GM21360 (cell line): Measurements from ENCODE around the gene GPX7.

ENCODE experiments used
- ATAC-seq: cut with Tn5 transposase; IDR thresholded peaks from one replicate; pipeline ENCODE4 v1.9.1; 2021; ENCODE audit warnings: mild to moderate bottlenecking, moderate library complexity; ENCODE audit not compliant: unreplicated experiment

The GPX7 gene

DNA sequence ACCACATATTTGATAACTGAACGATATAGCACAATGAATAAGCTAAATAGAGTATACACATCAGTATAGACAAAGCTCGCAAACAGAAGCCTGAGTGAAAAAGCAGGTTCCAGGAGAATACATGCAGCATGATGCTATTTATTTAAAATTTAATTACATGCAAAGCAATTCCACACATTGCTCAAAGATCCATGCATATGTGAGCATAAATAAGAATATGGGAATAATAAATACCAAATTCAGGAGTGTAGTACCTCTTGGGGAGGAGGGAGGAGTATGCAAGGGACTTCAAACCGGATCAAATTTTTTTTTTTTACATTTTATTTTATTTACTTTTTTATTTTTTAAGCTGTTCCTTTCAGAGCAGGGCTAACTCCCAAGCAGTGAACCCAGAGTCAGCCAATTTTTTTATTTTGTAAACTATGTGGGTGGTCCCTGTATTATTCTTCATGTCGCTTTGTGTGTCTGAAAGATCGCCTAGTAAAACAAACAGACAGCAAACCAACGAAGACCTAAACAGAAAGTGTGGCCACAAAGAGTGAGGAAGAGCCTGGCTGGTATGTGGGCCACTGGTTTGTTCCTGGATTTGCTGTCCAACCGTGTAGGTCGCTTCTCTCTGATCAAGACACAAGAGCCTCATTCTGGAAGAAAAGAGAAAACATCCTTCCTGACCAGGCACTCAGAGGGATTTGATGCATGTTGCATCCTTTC is 26.6 kb downstream of the GPX7 start:
- ATAC-seq = no peak

DNA sequence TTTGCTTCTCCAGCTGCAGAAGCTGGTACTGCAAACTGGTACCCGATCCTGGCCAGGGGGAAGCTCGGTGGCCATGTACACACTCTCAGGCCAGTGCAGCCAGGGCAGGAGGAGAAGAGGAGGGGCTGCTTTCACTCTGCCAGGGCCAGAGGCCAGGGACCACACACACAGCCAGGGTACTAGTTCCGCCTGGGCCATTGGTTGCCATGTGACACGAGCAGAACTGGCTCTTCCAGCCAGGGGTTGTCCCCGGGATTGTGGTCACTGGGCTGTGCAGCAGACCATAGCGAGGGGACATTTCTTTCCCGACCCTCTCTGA is 27.1 kb downstream of the GPX7 start:
- no peak for ATAC-seq

DNA sequence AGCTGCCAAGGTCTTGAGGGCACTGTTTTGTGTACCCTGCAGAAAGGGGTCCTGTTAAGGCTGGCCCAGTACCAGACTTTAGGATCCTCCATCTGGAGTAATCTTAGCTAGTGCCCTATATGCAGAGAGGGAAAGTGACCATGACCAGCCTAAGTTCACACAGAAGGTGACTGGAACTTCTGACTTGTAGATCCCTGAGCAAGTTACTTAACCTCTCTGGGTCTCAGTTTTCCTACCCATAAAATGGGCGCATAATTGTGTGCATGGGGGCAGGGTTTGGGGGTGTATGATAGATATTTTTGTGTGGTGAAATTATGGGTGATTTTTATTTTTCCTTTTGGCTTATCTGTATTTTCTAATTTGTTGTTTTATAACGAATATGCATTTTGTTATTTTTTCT is 27.5 kb downstream of the GPX7 start:
- ATAC-seq = no peak

DNA sequence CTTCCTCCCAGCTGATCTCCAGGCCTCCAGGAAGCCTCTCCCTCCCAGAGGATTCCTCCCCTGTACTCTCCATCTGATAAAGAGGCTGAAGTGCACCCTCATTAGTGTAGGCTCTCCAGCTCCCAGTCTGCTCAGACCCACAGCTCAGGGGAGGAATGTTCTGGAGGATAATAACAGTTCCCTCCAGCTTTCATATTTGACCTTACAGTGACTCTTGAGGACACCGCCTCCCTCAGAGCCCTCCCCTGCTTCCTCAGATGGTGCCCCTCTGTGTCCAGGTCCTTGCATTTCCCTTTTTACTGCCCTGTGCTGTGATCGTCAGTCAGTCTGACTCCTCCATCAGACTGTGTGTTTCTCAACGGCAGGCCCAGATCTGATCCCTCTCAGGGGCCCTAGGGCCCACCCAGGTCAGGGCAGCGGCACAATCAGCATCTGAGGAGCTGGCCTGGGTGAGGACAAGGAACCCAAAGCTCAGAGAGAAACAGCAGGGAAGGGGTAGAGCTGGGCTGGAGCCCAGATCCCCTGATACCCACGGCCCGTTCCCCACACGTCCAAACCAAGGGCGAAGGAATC is 29.7 kb downstream of the GPX7 start:
- no peak for ATAC-seq

DNA sequence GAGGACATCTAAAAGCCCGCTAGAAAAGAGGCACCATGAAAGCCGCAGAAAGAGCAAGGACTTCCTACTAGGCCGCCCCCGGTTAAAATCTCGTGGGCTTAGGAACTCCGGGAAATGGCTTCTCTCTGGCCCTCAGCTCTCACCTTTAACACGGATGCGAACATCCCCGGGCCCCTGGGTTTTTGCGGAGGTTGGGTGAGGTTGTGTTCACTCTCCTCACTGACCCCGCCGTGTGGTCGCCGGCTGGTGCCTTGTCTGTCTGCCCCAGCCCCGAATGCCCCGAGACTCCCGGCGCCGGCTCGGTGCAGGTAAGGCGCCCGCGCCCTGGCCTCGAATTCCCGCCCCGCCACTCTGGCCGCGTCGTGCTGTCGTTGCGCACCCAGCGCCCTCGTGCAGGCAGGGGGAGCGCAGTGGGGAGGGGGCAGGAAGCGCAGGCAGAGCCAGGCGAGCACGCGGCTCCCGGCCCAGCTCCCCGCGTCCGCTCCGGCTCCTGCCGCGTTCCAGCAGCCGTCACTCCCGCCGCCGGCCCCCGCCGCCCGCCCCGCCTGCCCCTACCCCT is 30.6 kb downstream of the GPX7 start, which contains the start of gene SHISAL2A:
TSS of gene SHISAL2A (plus strand) at position 437 of the 559 bp plus-strand sequence. CDS start 326 bp downstream, outside the sequence.
- no peak for ATAC-seq

DNA sequence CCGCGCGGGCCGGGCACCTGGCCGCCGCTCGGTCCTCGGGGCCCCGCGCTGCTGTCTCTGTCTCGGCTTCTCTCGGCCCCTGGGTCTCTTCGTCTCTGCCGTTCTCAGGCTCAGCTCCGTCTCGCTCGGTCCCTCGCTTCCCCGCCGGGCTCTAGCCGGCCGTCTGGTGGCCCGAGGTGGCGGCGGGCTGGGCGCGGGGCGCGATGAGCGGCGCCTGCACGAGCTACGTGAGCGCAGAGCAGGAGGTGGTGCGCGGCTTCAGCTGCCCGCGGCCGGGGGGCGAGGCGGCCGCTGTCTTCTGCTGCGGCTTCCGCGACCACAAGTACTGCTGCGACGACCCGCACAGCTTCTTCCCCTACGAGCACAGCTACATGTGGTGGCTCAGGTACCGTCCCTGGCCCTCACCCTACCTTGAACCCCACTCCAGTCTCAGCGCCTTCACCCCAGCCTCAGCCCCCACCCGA is 31.2 kb downstream of the GPX7 start:
- ATAC-seq = no peak

DNA sequence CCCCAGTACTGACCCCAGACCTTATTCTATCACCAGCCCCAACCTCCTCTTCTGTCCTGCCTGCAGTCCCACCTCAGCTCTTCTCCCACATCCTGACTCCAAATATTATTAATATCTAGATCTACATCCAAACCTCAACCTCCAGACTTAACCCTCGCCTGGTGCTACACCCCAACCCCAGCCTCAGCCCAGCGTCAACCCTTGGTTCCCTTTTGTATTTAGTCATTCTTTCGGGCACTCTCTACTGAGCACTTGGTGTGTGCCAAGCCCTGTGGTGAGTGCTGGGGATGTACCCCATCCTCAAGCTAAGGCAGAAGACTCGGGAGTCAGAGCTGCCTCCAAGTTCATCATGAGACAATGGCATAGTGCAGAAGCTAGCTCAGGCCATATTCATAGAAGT is 31.9 kb downstream of the GPX7 start:
- ATAC-seq = no peak

DNA sequence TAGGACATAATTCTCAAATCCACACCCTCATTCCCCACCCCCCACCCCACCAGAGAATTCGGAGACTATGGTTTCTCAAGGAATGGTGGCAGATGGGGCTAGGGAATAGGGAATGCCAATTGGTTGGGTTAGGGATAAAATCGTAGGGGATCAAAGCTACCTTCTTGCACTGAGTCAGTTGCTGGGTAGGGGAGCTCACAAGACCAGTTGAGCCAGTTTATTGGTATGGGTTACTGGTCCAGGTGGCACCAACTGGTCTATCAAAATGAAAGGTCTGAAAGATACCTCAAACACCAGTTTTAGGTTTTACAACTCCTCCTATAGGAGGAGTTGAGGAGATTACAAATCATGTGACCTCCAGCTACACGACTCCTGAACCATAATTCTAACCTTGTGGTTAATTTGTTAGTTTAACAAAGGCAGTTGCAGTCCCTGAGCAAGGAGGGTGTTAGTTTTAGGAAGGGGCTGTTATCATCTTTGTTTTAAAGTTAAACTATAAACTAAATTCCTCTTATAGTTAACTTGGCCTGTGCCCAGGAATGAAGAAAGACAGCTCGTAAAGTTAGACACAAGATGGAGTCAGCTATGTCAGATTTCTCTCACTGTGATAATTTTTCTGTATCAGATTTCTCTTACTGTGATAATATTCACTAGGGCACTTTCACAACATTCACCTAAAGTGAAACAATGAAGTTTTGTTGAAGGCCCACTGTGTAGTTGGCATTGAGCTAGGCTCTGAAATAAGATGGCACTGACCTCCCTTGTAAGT is 33.3 kb downstream of the GPX7 start:
- ATAC-seq = no peak

DNA sequence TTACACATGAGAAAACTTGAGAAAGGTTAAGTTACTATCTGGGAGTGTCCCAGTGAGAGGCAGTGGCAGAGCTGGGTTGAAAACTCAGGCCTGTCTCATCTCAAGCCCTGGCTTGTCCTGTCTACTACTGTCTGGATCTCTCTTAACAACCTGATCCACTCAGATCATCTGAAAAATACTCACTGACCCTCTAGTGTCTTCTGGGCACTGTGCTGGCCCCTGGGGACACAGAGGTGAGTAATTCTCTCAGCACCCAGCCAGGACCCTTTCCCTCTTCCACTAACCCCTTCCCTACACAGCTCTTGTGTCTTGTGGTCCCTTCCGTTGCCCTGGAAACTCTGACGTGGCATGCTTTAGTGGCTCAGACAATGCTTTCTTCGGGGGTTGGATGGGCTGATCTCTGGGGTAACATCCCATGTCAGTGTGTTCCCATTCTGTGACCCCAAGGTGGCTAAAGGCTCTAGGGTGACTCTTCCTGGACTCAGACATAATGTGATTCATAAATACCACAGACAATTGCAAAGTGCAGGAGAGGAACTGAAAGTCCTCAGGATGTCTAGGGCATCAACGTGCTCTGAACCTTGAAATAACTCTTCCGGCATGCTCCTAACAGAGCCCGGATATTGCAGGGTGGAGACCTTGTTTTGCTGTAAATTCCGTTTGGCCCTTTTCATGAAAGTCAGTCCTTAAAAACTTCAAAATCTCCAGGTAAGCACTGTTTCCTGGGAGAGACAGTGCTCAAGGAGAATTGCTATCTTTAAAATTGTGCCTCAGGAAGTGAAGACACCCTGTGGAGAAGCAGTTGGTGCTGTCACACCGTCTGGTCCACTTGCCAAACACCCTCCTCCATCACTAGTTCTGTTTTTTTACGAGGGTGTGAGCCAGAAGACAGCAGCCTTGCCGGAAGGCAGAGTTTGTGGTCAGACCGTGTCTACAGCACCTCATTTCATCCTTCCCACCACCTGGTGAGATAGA is 34.8 kb downstream of the GPX7 start:
- ATAC-seq = peak; percentile 71

DNA sequence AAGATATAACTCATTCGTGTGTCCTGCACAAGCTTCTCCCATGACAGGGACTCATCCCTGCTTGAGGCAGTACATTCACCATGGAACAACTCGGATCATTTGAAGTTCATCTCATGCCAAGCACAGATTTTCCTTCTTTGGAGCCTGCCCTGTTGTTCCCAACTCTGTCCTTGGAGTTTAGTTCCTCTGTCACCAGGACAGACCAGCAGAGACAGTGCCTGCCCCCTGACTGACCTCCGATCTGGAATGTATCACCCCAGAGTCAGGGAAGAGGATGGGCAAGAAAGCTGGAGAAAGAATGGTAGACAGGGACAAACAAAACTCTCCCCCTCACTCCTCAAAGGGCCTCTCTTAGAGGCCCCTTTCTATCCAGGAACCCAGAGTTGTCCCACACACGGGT is 35.8 kb downstream of the GPX7 start:
- ATAC-seq = no peak

DNA sequence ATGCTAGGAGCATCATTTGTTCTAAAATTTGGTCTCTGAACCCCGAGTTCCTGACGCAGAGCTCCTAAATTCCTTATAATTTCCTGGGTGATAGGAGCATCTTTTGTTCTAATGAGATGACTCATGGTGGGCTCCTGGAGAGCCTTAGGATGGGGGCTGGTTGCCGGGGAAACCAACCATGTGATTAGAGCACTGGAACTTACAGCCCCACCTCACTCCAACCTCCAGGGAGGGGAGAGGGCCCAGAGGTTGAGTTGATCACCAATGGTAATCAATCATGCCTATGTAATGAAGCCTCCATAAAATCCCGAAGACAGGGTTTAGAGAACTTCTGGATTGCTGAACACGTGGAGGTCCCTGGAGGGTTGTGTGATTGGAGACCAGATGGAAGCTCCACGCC is 38.5 kb downstream of the GPX7 start:
- ATAC-seq = no peak

DNA sequence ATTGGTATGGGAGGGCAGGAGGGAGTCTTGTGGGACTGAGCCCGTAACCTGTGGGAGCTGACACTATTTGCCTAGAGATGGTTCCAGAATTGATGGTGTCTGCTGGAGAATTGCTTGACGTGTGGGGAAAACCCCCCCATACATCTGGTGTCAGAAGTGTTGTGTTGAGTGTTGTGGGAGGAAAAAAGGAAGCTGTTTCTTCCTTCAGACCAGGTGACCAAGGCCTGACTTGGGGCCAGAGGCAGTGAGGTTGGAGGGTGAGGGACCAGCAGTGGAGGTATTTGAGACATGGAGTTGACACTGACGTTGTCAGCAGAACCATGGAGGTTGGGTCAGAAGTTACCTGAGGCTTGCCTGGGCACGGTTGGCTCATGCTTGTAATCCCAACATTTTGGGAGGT is 39.1 kb downstream of the GPX7 start:
- no peak for ATAC-seq

DNA sequence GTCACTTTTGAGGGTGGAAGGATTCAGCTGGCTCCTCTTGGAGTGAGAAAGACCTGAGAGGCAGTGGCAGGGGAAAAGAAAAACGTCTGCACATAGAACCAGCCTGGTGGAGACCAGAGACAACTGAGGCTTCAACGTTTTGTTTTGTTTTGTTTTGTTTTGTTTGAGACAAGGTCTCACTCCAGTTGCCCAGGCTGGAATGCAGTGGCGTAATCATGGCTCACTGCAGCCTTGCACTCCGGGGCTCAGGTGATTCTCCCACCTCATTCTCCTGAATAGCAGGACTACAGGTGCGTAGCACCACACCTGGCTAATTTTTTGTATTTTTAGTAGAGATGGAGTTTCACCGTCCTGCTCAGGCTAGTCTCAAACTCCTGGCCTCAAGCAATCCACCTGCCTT is 43.1 kb downstream of the GPX7 start:
- no peak for ATAC-seq

DNA sequence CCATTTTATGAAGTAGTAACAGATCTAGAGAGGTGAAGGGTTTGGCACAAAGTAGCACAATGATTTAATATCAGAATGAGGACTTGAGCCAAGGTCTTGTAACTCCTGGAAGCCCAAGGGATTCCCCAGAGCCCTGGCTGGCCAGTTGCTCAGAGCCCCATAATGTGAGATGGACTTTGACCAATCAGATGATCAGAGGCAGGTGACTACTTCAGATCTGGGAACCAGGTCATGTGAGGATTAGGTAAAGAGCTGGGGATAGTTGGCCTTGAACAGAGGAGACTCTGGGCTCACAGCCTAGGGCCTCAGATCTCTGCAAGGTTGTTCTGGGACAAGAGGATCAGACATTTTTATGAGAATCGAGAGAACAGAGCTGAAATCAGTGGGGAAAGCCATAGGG is 49.7 kb downstream of the GPX7 start:
- ATAC-seq = no peak

DNA sequence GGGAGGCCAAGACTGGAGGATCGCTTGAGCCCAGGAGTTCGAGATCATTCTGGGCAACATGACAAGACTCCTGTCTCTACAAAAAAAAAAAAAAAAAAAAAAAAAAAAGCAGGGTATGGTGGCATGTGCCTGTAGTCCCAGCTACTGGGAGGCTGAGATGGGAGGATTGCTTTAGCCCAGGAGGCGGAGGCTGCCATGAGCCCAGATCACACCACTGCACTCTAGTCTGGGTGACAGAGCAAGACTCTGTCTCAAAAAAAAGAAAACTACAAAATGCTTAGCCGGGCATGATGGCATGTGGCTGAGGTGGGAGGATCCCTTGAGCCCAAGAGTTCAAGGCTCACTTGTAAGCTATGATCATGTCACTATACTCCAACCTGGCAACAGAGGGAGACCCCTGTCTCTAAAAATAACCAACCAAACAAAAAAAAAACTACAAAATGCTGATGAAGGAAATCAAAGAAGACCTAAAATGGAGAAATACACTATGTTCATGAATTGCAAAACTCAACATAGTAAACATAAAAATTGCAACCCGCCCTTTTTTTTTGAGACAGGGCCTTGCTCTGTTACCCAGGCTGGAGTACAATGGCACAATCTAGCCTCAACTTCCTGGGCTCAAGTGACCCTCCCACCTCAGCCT is 51.2 kb downstream of the GPX7 start:
- no peak for ATAC-seq

DNA sequence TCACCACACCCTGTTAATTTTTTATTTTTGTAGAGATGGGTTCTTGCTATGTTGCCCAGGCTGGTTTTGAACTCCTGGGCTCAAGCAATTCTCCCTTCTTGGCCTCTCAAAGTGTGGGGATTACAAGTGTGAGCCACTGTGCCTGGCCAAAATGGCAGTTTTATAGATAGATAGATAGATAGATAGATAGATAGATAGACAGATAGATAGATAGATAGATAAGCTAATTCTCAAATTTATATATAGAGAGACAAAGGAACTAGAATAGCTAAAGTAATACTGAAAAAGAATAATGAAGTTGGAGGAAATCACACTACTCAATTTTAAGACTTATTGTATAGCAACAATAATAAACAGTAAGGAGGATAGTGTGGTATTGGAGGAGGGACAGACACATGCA is 51.9 kb downstream of the GPX7 start:
- ATAC-seq = no peak

DNA sequence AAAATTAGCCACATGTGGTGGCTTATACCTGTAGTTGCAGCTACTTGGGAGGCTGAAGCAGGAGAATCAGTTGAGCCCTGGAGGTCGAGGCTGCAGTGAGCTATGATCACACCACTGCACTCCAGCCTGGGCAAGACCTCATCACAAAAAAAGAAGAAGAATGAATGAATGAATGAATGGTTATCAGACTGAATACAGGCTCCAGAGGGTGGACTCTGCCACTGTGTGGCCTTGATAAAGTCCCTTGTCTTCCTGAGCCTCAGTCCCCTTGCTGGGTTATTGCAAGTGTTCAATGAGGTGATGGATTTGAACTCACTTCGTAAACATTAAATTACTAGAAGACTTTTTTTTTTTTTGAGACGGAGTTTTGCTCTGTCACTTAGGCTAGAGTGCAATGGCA is 55.5 kb downstream of the GPX7 start:
- ATAC-seq = no peak
